Measurements from ENCODE around the gene BZW1.

BZW1 gene

GRCh38 chr2:200843993-200844948 lies 32.6 kb downstream of the BZW1 start:
- DNase-seq = no peak

GRCh38 chr2:200845194-200845593 lies 33.5 kb downstream of the BZW1 start:
- no peak for DNase-seq

- DNase-seq = no peak
These were observed 34.1 kb downstream of the BZW1 start for GRCh38 chr2:200845669-200846325.

- no peak for DNase-seq
These were observed 35.6 kb downstream of the BZW1 start for GRCh38 chr2:200847269-200847668.

- DNase-seq = no peak
These were observed 36.2 kb downstream of the BZW1 start for GRCh38 chr2:200847939-200848338.

- no peak for DNase-seq
These were observed 39.0 kb downstream of the BZW1 start for GRCh38 chr2:200850512-200851256.

- DNase-seq = no peak
These were observed 39.9 kb downstream of the BZW1 start for GRCh38 chr2:200851398-200852248.

GRCh38 chr2:200852605-200853004 lies 40.9 kb downstream of the BZW1 start:
- no peak for DNase-seq

- no peak for DNase-seq
These were observed 45.1 kb downstream of the BZW1 start for GRCh38 chr2:200856806-200857205.

GRCh38 chr2:200860092-200860795 lies 48.5 kb downstream of the BZW1 start:
- DNase-seq = no peak

GRCh38 chr2:200861617-200862155 lies 50.0 kb downstream of the BZW1 start:
- no peak for DNase-seq

- DNase-seq = peak; percentile 34
These were observed 50.9 kb downstream of the BZW1 start for GRCh38 chr2:200862532-200863000.

GRCh38 chr2:200863782-200864175 lies 52.1 kb downstream of the BZW1 start:
- no peak for DNase-seq

- DNase-seq = peak; percentile 96
These were observed 52.7 kb downstream of the BZW1 start, which contains the start of gene CLK1 for GRCh38 chr2:200864176-200865034. TSS of gene CLK1 (minus strand) at chr2:200864658. CDS start at chr2:200861862, 2,796 bp downstream.

GRCh38 chr2:200869014-200869413 lies 57.3 kb downstream of the BZW1 start:
- DNase-seq = no peak

GRCh38 chr2:200871151-200871550 lies 59.4 kb downstream of the BZW1 start:
- DNase-seq = no peak

- DNase-seq = no peak
These were observed 61.9 kb downstream of the BZW1 start for GRCh38 chr2:200873560-200873959.
